Measurements from ENCODE around the gene CERK. TPM values are rescaled to one million over a fixed set of nuclear protein-coding genes. Genes with fewer than 3 reads are reported as not detected.

CERK gene
- total and polyA plus RNA-seq, 2 of the 8 experiments (the other 6 are each of a cell fraction or from before 2014, with no cell fraction given), result 26.6 to 59.0 TPM

- no peak overlapping the region for H3K4ac ChIP-seq (replicated peaks; ENCODE audit: insufficient read length, low read depth, low read length)
- H2BK120ac ChIP-seq (replicated peaks; ENCODE audit: low read depth, low read length), result no peak overlapping the region
- H3K14ac ChIP-seq (ENCODE audit: insufficient read length), result no peak overlapping the region
- ChIA-PET POLR2A (ENCODE audit: partially characterized antibody) (no interaction called here), CTCF (ENCODE audit: partially characterized antibody) (interaction anchor here (1.0 kb wide), 1 partner anchor 77 kb away, joined by 3 read pairs; no protein-coding TSS in a partner anchor)
- H4K20me1 ChIP-seq (replicated peaks in 1 of 2; ENCODE audit: control insufficient read depth in 1 of 2, insufficient read depth in 2 of 2, low read length in 2 of 2), result peaks cover 2 to 3% of the 10 kb centered on the region in 2 experiments
- no peak overlapping the region for H2BK15ac ChIP-seq (ENCODE audit: low read length)
- no peak overlapping the region for H4K5ac ChIP-seq (ENCODE audit: insufficient read length, low read depth, low read length)
- FAIRE-seq, result no peak
- no peak overlapping the region for H3K4me3 ChIP-seq (ENCODE audit: extremely low read depth in 1 of 4, insufficient read depth in 2 of 4, low read depth in 3 of 4, low read length in 4 of 4)
- H3K27ac ChIP-seq (ENCODE audit: low read depth, low read length), result no peak overlapping the region
- H2BK12ac ChIP-seq (ENCODE audit: low read depth, low read length), result no peak overlapping the region
- no peak for DNase-seq (ENCODE audit: low read depth in 1 of 2, low spot score in 2 of 2)
- H3K18ac ChIP-seq (ENCODE audit: extremely low read depth, low read length), result no peak overlapping the region
- 92% methylated on average over 13 of the region's 13 CpGs; no CpG with 5 or more reads in 1 of the 2 experiments for WGBS, 2 experiments (ENCODE audit: extremely low coverage in 1 of 2, insufficient coverage in 1 of 2, insufficient read length in 1 of 2, insufficient replicate concordance in 2 of 2, low coverage in 1 of 2, low lambda C conversion rate in 2 of 2, missing lambda C conversion rate in 1 of 2)
- H2AFZ ChIP-seq (ENCODE audit: low read length), result no peak overlapping the region
- no peak overlapping the region for H4K8ac ChIP-seq (ENCODE audit: extremely low read depth, insufficient read depth, low read length)
- no peaks in the 10 kb centered on the region for H3K9me3 ChIP-seq (ENCODE audit: insufficient read depth in 2 of 2, low read depth in 1 of 2, low read length in 1 of 2)
- no peaks in the 10 kb centered on the region for H3K4me1 ChIP-seq (replicated peaks in 1 of 4; ENCODE audit: control insufficient read depth in 3 of 4, insufficient read depth in 4 of 4, low read length in 3 of 4)
- no peak overlapping the region for H2BK20ac ChIP-seq (ENCODE audit: low read length)
- no peak overlapping the region for H4K91ac ChIP-seq (replicated peaks; ENCODE audit: insufficient read length, low read length)
- no peaks in the 10 kb centered on the region; a peak in 1 of 8 replicates for H3K36me3 ChIP-seq (ENCODE audit: control insufficient read depth in 2 of 4, insufficient read depth in 4 of 4, low read length in 3 of 4)
- no peak overlapping the region for H3K4me2 ChIP-seq (ENCODE audit: insufficient read depth in 1 of 2, low read depth in 2 of 2, low read length in 2 of 2)
- H2BK5ac ChIP-seq (ENCODE audit: low read depth, low read length), result no peak overlapping the region
- H3K9ac ChIP-seq (replicated peaks in 1 of 4; ENCODE audit: extremely low read depth in 1 of 4, low read depth in 3 of 4, low read length in 3 of 4), result no peak overlapping the region
- no peak for TF ChIP-seq ASH2L (IDR thresholded peaks at IDR 0.05; ENCODE audit: low read length)
- TF ChIP-seq JUN (IDR thresholded peaks at IDR 0.05; ENCODE audit: low read depth, low read length), result no peak
- no peak for TF ChIP-seq SP4 (IDR thresholded peaks at IDR 0.05; ENCODE audit: low read length)
- TF ChIP-seq EGR1 (IDR thresholded peaks at IDR 0.05; ENCODE audit: borderline replicate concordance, low read depth, low read length), result no peak
- TF ChIP-seq ZNF274 (IDR thresholded peaks at IDR 0.05; ENCODE audit: borderline replicate concordance, extremely low read depth, low read length), result no peak
- no peak for TF ChIP-seq RAD21 (IDR thresholded peaks at IDR 0.05 in 1 of 2, conservative IDR thresholded peaks at IDR 0.05 in 1 of 2; ENCODE audit: low read depth in 2 of 2, low read length in 2 of 2)
- no peak for TF ChIP-seq EP300 (IDR thresholded peaks at IDR 0.05; ENCODE audit: borderline replicate concordance in 1 of 2, low read depth in 2 of 2, low read length in 2 of 2)
- no peak for TF ChIP-seq SP2 (IDR thresholded peaks at IDR 0.05; ENCODE audit: low read length)
- no peak for TF ChIP-seq TAF1 (IDR thresholded peaks at IDR 0.05; ENCODE audit: low read depth, low read length)
- TF ChIP-seq NRF1 (IDR thresholded peaks at IDR 0.05; ENCODE audit: low read depth, low read length), result no peak
- no peak for TF ChIP-seq PHF8 (conservative IDR thresholded peaks at IDR 0.05; ENCODE audit: low read depth, low read length)
- no peak overlapping the region for H3K56ac ChIP-seq (replicated peaks; ENCODE audit: insufficient read length, low read depth, low read length)
- H3K23me2 ChIP-seq (ENCODE audit: low read depth, low read length), result peaks cover 2% of the 10 kb centered on the region; the same call in 1 of the 2 replicates
- no peaks in the 10 kb centered on the region for H3K79me1 ChIP-seq (ENCODE audit: low read depth, low read length)
- no peak overlapping the region for H2AK5ac ChIP-seq (ENCODE audit: low read depth, low read length)
- no peaks in the 10 kb centered on the region for H3K79me2 ChIP-seq (ENCODE audit: control insufficient read depth in 1 of 2, insufficient read depth in 2 of 2, low read length in 2 of 2)
- no peak overlapping the region for H3K23ac ChIP-seq (ENCODE audit: insufficient read length)
- no peaks in the 10 kb centered on the region for H3K27me3 ChIP-seq (replicated peaks in 1 of 4; ENCODE audit: control insufficient read depth in 3 of 4, extremely low read depth in 1 of 4, insufficient read depth in 3 of 4, low read length in 3 of 4)
Observed at GRCh38 chr22:46675479-46675878, 62.6 kb downstream of the CERK start.

Measured in H1 (cell line).